GM23338 (cell line): ENCODE results near the gene TGM2. TPM values are rescaled to one million over a fixed set of nuclear protein-coding genes. Genes with fewer than 3 reads are reported as not detected.

Experiments used
- ATAC-seq: fragments of 200-7000 bp; cut with Tn5 transposase; 3 replicates; pipeline ENCODE4 v1.9.1; 2020
- DNase-seq: peaks from one replicate; pipeline ENCODE4 v3.0.0-alpha.2; 2015; ENCODE audit warnings: low spot score
- H2AFZ ChIP-seq: fragments of 200-600 bp; sonication (generic); 2 replicates; pipeline ENCODE4 v1.8.0; 2016; ENCODE audit warnings: antibody characterized with exemption, mild to moderate bottlenecking, moderate library complexity
- H3F3A ChIP-seq: fragments of 200-600 bp; sonication (generic); replicated peaks from 2 replicates; pipeline ENCODE4 v1.8.0; 2017; ENCODE audit warnings: antibody characterized with exemption, mixed run types, low read depth
- H3K27ac ChIP-seq: fragments of 200-600 bp; sonication (generic); 2 replicates; pipeline ENCODE4 v1.6.1; 2016; ENCODE audit warnings: low read depth
- H3K27me3 ChIP-seq: fragments of 200-600 bp; sonication (generic); 2 replicates; pipeline ENCODE4 v1.8.0; 2016; ENCODE audit warnings: mild to moderate bottlenecking, mixed run types, moderate library complexity; ENCODE audit not compliant: insufficient read depth
- H3K36me3 ChIP-seq: fragments of 200-600 bp; sonication (generic); 2 replicates; pipeline ENCODE4 v1.8.0; 2016; ENCODE audit warnings: mild to moderate bottlenecking; ENCODE audit not compliant: insufficient read depth
- H3K4me1 ChIP-seq: fragments of 200-600 bp; sonication (generic); 2 replicates; pipeline ENCODE4 v1.8.0; 2016; ENCODE audit warnings: mild to moderate bottlenecking, moderate library complexity; ENCODE audit not compliant: insufficient read depth
- H3K4me2 ChIP-seq: fragments of 200-600 bp; sonication (generic); 2 replicates; pipeline ENCODE4 v1.7.1; 2017; ENCODE audit warnings: mixed run types
- H3K4me3 ChIP-seq: fragments of 200-600 bp; sonication (generic); 2 replicates; pipeline ENCODE4 v1.6.1; 2016; ENCODE audit warnings: mixed run types
- H3K79me2 ChIP-seq: fragments of 200-600 bp; sonication (generic); replicated peaks from 2 replicates; pipeline ENCODE4 v1.8.0; 2017; ENCODE audit warnings: mild to moderate bottlenecking; ENCODE audit not compliant: insufficient read depth
- H3K9me2 ChIP-seq: fragments of 200-600 bp; sonication (generic); 2 replicates; pipeline ENCODE4 v1.8.0; 2017; ENCODE audit not compliant: insufficient read depth
- H4K20me1 ChIP-seq: fragments of 200-600 bp; sonication (generic); replicated peaks from 2 replicates; pipeline ENCODE4 v1.8.0; 2017; ENCODE audit warnings: mild to moderate bottlenecking; ENCODE audit not compliant: insufficient read depth
- H3K27ac Mint-ChIP-seq: 2 replicates; pipeline ENCODE4 v1.8.0; 2020; ENCODE audit warnings: inconsistent platforms, mild to moderate bottlenecking, moderate library complexity, mixed read lengths
- H3K27me3 Mint-ChIP-seq: 3 replicates; pipeline ENCODE4 v1.8.0; 2022; ENCODE audit warnings: low read depth, mild to moderate bottlenecking, moderate library complexity, mixed read lengths, inconsistent platforms; ENCODE audit not compliant: insufficient read depth, poor library complexity
- H3K36me3 Mint-ChIP-seq: 3 replicates; pipeline ENCODE4 v1.8.0; 2021; ENCODE audit warnings: low read depth, mild to moderate bottlenecking, inconsistent platforms, moderate library complexity, mixed read lengths
- H3K4me1 Mint-ChIP-seq: 3 replicates; pipeline ENCODE4 v1.8.0; 2020; ENCODE audit warnings: mild to moderate bottlenecking, inconsistent platforms, mixed read lengths
- H3K4me3 Mint-ChIP-seq: 3 replicates; pipeline ENCODE4 v1.8.0; 2021; ENCODE audit warnings: moderate library complexity, mild to moderate bottlenecking, inconsistent platforms, mixed read lengths
- H3K9me3 Mint-ChIP-seq: 3 replicates; pipeline ENCODE4 v1.8.0; 2020; ENCODE audit warnings: moderate library complexity, mild to moderate bottlenecking, inconsistent platforms, mixed read lengths
- EZH2 ChIP-seq: fragments of 200-600 bp; sonication (generic); IDR thresholded peaks from one replicate; pipeline ENCODE4 v1.8.0; 2017; ENCODE audit warnings: antibody characterized with exemption, mild to moderate bottlenecking, low read depth; ENCODE audit not compliant: unreplicated experiment
- NANOG ChIP-seq: IDR thresholded peaks from 2 replicates; pipeline ENCODE4 v1.6.1; 2016; ENCODE audit warnings: antibody characterized with exemption, borderline replicate concordance
- POLR2AphosphoS5 ChIP-seq: IDR thresholded peaks from 2 replicates; pipeline ENCODE4 v1.6.1; 2016; ENCODE audit warnings: antibody characterized with exemption, low read depth
- STAT1 ChIP-seq: IDR thresholded peaks from one replicate; pipeline ENCODE4 v1.6.1; 2016; ENCODE audit warnings: antibody characterized with exemption; ENCODE audit not compliant: unreplicated experiment
- ZNF331 ChIP-seq: fragments of 250-450 bp; sonication (Bioruptor Pico); IDR thresholded peaks from 2 replicates; pipeline ENCODE4 v1.5.0; 2020; ENCODE audit warnings: low read depth, mild to moderate bottlenecking, moderate library complexity
- polyA plus RNA-seq: library from polyadenylated mRNA; unstranded; fragments of >200 nt; fragmentation: Nextera tagmentation; extraction: Ambion mirVana; gene quantifications from 2 replicates; pipeline ENCODE4 v1.2.1, GENCODE V29; 2016
- total RNA-seq: library from RNA; depleted of rRNA; stranded (reverse); fragments of >200 nt; shearing (Covaris generic); gene quantifications from 2 replicates; pipeline ENCODE4 v1.2.3, GENCODE V29; 2014
- TF ChIP-seq, protein P1 (sequence below): IDR thresholded peaks from one replicate; pipeline ENCODE4 v1.6.1; 2018; ENCODE audit warnings: antibody characterized with exemption; ENCODE audit not compliant: unreplicated experiment
- TF ChIP-seq, protein P2 (sequence below): IDR thresholded peaks from 2 replicates; pipeline ENCODE4 v1.6.1; 2016; ENCODE audit warnings: antibody characterized with exemption
- TF ChIP-seq, protein P3 (sequence below): fragments of 250-450 bp; sonication (Bioruptor Pico); IDR thresholded peaks from 2 replicates; pipeline ENCODE4 v1.5.0; 2020; ENCODE audit warnings: mild to moderate bottlenecking, moderate library complexity

TGM2 gene
- total and polyA plus RNA-seq, 2 experiments from 2014 or later = 0.45 to 1.0 TPM

DNA sequence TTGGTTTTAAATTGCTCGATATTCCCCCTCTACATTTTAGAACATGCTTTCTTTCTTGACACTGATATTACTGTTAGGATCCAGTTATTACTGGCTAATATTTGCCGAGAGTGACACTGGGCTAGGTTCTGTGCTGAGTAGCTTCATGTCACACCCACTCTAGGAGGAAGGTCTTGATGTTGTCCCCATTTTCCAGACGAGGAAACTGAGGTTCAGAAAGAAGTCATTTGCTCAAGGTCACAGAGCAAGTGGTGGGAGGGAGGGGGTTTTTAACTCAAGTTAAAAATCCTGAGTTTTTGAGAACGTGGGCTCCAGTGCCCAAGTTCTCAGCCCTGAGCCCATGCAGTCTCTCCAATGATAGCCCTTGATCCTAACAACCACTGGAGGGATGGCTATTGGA lies 18.9 kb downstream of the TGM2 start:
- peaks cover 10% of the 10 kb centered on the region for H3K4me1 Mint-ChIP-seq
- Histone ChIP-seq H3K27me3 (no peaks in the 10 kb centered on the region), H3K4me3 (no peak overlapping the region), H4K20me1 (no peaks in the 10 kb centered on the region), H3K36me3 (no peaks in the 10 kb centered on the region), H2AFZ (no peak overlapping the region), H3F3A (no peaks in the 10 kb centered on the region), H3K4me1 (no peaks in the 10 kb centered on the region), H3K4me2 (no peak overlapping the region), H3K79me2 (no peaks in the 10 kb centered on the region), H3K9me2 (no peaks in the 10 kb centered on the region), H3K27ac (no peak overlapping the region)
- H3K36me3 Mint-ChIP-seq = no peaks in the 10 kb centered on the region
- ATAC-seq = no peak
- H3K27ac Mint-ChIP-seq = no peak overlapping the region
- DNase-seq = no peak
- H3K27me3 Mint-ChIP-seq = peaks cover 19% of the 10 kb centered on the region
- H3K4me3 Mint-ChIP-seq = no peak overlapping the region
- TF ChIP-seq EZH2 = no peak
- TF ChIP-seq, protein P1, sequence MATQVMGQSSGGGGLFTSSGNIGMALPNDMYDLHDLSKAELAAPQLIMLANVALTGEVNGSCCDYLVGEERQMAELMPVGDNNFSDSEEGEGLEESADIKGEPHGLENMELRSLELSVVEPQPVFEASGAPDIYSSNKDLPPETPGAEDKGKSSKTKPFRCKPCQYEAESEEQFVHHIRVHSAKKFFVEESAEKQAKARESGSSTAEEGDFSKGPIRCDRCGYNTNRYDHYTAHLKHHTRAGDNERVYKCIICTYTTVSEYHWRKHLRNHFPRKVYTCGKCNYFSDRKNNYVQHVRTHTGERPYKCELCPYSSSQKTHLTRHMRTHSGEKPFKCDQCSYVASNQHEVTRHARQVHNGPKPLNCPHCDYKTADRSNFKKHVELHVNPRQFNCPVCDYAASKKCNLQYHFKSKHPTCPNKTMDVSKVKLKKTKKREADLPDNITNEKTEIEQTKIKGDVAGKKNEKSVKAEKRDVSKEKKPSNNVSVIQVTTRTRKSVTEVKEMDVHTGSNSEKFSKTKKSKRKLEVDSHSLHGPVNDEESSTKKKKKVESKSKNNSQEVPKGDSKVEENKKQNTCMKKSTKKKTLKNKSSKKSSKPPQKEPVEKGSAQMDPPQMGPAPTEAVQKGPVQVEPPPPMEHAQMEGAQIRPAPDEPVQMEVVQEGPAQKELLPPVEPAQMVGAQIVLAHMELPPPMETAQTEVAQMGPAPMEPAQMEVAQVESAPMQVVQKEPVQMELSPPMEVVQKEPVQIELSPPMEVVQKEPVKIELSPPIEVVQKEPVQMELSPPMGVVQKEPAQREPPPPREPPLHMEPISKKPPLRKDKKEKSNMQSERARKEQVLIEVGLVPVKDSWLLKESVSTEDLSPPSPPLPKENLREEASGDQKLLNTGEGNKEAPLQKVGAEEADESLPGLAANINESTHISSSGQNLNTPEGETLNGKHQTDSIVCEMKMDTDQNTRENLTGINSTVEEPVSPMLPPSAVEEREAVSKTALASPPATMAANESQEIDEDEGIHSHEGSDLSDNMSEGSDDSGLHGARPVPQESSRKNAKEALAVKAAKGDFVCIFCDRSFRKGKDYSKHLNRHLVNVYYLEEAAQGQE = no peak
- no peak for TF ChIP-seq NANOG
- TF ChIP-seq POLR2AphosphoS5 = no peak
- no peak for TF ChIP-seq ZNF331 (CRISPR knock-in tag)
- no peaks in the 10 kb centered on the region for H3K9me3 Mint-ChIP-seq

DNA sequence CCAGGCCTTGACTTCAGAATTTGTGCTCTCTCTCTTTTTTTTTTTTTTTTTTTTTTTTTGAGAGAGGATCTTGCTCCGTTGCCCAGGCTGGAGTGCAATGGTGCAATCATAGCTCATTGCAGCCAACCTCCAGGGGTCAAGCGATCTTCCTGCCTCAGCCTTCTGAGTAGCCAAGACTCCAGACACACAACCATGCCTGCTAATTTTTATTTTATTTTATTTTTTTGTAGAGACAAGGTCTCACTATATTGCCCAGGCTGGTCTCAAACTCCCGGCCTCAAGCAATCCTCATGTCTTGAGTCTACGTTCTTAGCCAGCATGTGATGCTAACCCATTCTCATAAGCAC lies 19.4 kb downstream of the TGM2 start:
- no peaks in the 10 kb centered on the region for H3F3A ChIP-seq
- no peak overlapping the region for H2AFZ ChIP-seq
- no peaks in the 10 kb centered on the region for H4K20me1 ChIP-seq
- Mint-ChIP-seq H3K4me1 (peaks cover 10% of the 10 kb centered on the region), H3K9me3 (no peaks in the 10 kb centered on the region), H3K4me3 (no peak overlapping the region), H3K27ac (no peak overlapping the region), H3K36me3 (no peaks in the 10 kb centered on the region), H3K27me3 (peaks cover 16% of the 10 kb centered on the region)
- no peak overlapping the region for H3K27ac ChIP-seq
- ATAC-seq = no peak
- no peaks in the 10 kb centered on the region for H3K36me3 ChIP-seq
- no peak for DNase-seq
- no peaks in the 10 kb centered on the region for H3K9me2 ChIP-seq
- no peak overlapping the region for H3K4me3 ChIP-seq
- H3K79me2 ChIP-seq = no peaks in the 10 kb centered on the region
- H3K27me3 ChIP-seq = no peaks in the 10 kb centered on the region
- no peaks in the 10 kb centered on the region; the same call in 1 of the 2 replicates for H3K4me1 ChIP-seq
- no peak overlapping the region for H3K4me2 ChIP-seq
- no peak for TF ChIP-seq STAT1
- TF ChIP-seq, protein P1 = no peak
- TF ChIP-seq, protein P2, sequence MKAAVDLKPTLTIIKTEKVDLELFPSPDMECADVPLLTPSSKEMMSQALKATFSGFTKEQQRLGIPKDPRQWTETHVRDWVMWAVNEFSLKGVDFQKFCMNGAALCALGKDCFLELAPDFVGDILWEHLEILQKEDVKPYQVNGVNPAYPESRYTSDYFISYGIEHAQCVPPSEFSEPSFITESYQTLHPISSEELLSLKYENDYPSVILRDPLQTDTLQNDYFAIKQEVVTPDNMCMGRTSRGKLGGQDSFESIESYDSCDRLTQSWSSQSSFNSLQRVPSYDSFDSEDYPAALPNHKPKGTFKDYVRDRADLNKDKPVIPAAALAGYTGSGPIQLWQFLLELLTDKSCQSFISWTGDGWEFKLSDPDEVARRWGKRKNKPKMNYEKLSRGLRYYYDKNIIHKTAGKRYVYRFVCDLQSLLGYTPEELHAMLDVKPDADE = no peak
- TF ChIP-seq, protein P3, sequence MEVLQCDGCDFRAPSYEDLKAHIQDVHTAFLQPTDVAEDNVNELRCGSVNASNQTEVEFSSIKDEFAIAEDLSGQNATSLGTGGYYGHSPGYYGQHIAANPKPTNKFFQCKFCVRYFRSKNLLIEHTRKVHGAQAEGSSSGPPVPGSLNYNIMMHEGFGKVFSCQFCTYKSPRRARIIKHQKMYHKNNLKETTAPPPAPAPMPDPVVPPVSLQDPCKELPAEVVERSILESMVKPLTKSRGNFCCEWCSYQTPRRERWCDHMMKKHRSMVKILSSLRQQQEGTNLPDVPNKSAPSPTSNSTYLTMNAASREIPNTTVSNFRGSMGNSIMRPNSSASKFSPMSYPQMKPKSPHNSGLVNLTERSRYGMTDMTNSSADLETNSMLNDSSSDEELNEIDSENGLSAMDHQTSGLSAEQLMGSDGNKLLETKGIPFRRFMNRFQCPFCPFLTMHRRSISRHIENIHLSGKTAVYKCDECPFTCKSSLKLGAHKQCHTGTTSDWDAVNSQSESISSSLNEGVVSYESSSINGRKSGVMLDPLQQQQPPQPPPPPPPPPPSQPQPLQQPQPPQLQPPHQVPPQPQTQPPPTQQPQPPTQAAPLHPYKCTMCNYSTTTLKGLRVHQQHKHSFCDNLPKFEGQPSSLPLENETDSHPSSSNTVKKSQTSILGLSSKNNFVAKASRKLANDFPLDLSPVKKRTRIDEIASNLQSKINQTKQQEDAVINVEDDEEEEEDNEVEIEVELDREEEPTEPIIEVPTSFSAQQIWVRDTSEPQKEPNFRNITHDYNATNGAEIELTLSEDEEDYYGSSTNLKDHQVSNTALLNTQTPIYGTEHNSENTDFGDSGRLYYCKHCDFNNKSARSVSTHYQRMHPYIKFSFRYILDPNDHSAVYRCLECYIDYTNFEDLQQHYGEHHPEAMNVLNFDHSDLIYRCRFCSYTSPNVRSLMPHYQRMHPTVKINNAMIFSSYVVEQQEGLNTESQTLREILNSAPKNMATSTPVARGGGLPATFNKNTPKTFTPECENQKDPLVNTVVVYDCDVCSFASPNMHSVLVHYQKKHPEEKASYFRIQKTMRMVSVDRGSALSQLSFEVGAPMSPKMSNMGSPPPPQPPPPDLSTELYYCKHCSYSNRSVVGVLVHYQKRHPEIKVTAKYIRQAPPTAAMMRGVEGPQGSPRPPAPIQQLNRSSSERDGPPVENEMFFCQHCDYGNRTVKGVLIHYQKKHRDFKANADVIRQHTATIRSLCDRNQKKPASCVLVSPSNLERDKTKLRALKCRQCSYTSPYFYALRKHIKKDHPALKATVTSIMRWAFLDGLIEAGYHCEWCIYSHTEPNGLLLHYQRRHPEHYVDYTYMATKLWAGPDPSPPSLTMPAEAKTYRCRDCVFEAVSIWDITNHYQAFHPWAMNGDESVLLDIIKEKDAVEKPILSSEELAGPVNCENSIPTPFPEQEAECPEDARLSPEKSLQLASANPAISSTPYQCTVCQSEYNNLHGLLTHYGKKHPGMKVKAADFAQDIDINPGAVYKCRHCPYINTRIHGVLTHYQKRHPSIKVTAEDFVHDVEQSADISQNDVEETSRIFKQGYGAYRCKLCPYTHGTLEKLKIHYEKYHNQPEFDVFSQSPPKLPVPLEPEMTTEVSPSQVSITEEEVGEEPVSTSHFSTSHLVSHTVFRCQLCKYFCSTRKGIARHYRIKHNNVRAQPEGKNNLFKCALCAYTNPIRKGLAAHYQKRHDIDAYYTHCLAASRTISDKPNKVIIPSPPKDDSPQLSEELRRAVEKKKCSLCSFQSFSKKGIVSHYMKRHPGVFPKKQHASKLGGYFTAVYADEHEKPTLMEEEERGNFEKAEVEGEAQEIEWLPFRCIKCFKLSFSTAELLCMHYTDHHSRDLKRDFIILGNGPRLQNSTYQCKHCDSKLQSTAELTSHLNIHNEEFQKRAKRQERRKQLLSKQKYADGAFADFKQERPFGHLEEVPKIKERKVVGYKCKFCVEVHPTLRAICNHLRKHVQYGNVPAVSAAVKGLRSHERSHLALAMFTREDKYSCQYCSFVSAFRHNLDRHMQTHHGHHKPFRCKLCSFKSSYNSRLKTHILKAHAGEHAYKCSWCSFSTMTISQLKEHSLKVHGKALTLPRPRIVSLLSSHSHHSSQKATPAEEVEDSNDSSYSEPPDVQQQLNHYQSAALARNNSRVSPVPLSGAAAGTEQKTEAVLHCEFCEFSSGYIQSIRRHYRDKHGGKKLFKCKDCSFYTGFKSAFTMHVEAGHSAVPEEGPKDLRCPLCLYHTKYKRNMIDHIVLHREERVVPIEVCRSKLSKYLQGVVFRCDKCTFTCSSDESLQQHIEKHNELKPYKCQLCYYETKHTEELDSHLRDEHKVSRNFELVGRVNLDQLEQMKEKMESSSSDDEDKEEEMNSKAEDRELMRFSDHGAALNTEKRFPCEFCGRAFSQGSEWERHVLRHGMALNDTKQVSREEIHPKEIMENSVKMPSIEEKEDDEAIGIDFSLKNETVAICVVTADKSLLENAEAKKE (CRISPR knock-in tag) = no peak
